OCI-LY1 (cell line): Measurements from ENCODE around the gene HS1BP3.

ENCODE experiments used
- H2AFZ ChIP-seq: fragments of 200-600 bp; sonication (generic), shearing (Covaris generic); 2 replicates; pipeline ENCODE4 v1.6.0; 2014; ENCODE audit warnings: antibody characterized with exemption, mild to moderate bottlenecking, low read length
- H3F3A ChIP-seq: fragments of 200-600 bp; sonication (generic), shearing (Covaris generic); 2 replicates; pipeline ENCODE4 v1.6.0; 2014; ENCODE audit warnings: mild to moderate bottlenecking, antibody characterized with exemption, low read length, moderate library complexity; ENCODE audit not compliant: insufficient read depth
- H3K27ac ChIP-seq: fragments of 200-600 bp; sonication (generic); 2 replicates; pipeline ENCODE4 v1.5.1; 2014; ENCODE audit warnings: low read length, mixed run types, mild to moderate bottlenecking, low read depth; ENCODE audit not compliant: poor library complexity, severe bottlenecking
- H3K27me3 ChIP-seq: fragments of 200-600 bp; sonication (generic); 2 replicates; pipeline ENCODE4 v1.6.0; 2014; ENCODE audit warnings: antibody characterized with exemption, mild to moderate bottlenecking, low read length, moderate library complexity; ENCODE audit not compliant: insufficient read depth
- H3K36me3 ChIP-seq: fragments of 200-600 bp; sonication (generic); 2 replicates; pipeline ENCODE4 v1.6.1; 2014; ENCODE audit warnings: mild to moderate bottlenecking, antibody characterized with exemption, low read length, moderate library complexity, mixed read lengths; ENCODE audit not compliant: insufficient read depth
- H3K4me1 ChIP-seq: fragments of 200-600 bp; sonication (generic); 2 replicates; pipeline ENCODE4 v1.5.1; 2014; ENCODE audit warnings: mild to moderate bottlenecking, low read length, moderate library complexity; ENCODE audit not compliant: insufficient read depth, severe bottlenecking
- H3K4me2 ChIP-seq: fragments of 200-600 bp; sonication (generic), shearing (Covaris generic); 2 replicates; pipeline ENCODE4 v1.6.1; 2014; ENCODE audit warnings: low read length
- H3K4me3 ChIP-seq: fragments of 200-600 bp; sonication (generic); 2 replicates; pipeline ENCODE4 v1.5.1; 2014; ENCODE audit warnings: low read length, low read depth, mild to moderate bottlenecking, mixed read lengths; ENCODE audit not compliant: poor library complexity, severe bottlenecking
- H3K79me2 ChIP-seq: fragments of 200-600 bp; shearing (Covaris generic); 2 replicates; pipeline ENCODE4 v1.6.1; 2016; ENCODE audit warnings: mixed run types, low read length, mixed read lengths; ENCODE audit not compliant: insufficient read depth
- H3K9ac ChIP-seq: fragments of 200-600 bp; sonication (generic), shearing (Covaris generic); 2 replicates; pipeline ENCODE4 v1.6.1; 2014; ENCODE audit warnings: mild to moderate bottlenecking, low read length, mixed read lengths
- H3K9me2 ChIP-seq: fragments of 200-600 bp; sonication (generic), shearing (Covaris generic); 2 replicates; pipeline ENCODE4 v1.6.1; 2014; ENCODE audit warnings: low read depth, mild to moderate bottlenecking, low read length, mixed read lengths
- H3K9me3 ChIP-seq: fragments of 200-600 bp; shearing (Covaris generic); 2 replicates; pipeline ENCODE4 v1.6.1; 2014; ENCODE audit warnings: low read length, mixed read lengths
- H4K20me1 ChIP-seq: fragments of 200-600 bp; sonication (generic), shearing (Covaris generic); 2 replicates; pipeline ENCODE4 v1.6.0; 2016; ENCODE audit warnings: mild to moderate bottlenecking, low read length; ENCODE audit not compliant: insufficient read depth
- CTCF ChIP-seq: fragments of 200-600 bp; sonication (generic), shearing (Covaris generic); IDR thresholded peaks from 2 replicates; pipeline ENCODE4 v1.5.1; 2017; ENCODE audit warnings: mild to moderate bottlenecking, antibody characterized with exemption, low read length, moderate library complexity, mixed read lengths
- EZH2 ChIP-seq: fragments of 200-600 bp; sonication (generic), shearing (Covaris generic); IDR thresholded peaks from 2 replicates; pipeline ENCODE4 v1.8.0; 2017; ENCODE audit warnings: borderline replicate concordance, mixed run types, mild to moderate bottlenecking, antibody characterized with exemption, low read length, moderate library complexity, mixed read lengths

Gene HS1BP3

GRCh38 chr2:20584399-20585358, 66.2 kb downstream of the HS1BP3 start:
- Histone ChIP-seq H3K27ac (no peak overlapping the region), H3F3A (no peaks in the 10 kb centered on the region), H3K79me2 (no peaks in the 10 kb centered on the region), H3K4me3 (no peak overlapping the region), H4K20me1 (no peaks in the 10 kb centered on the region), H2AFZ (no peak overlapping the region), H3K9ac (no peak overlapping the region), H3K4me1 (no peaks in the 10 kb centered on the region), H3K4me2 (no peak overlapping the region), H3K9me3 (no peaks in the 10 kb centered on the region), H3K9me2 (no peaks in the 10 kb centered on the region), H3K36me3 (no peaks in the 10 kb centered on the region), H3K27me3 (peaks cover 11% of the 10 kb centered on the region)
- no peak for TF ChIP-seq EZH2
- no peak for TF ChIP-seq CTCF

GRCh38 chr2:20584045-20584398, 66.9 kb downstream of the HS1BP3 start:
- Histone ChIP-seq H3K9ac (no peak overlapping the region), H3F3A (no peaks in the 10 kb centered on the region), H3K9me3 (no peaks in the 10 kb centered on the region), H3K4me1 (no peaks in the 10 kb centered on the region), H3K4me3 (no peak overlapping the region), H2AFZ (no peak overlapping the region), H3K36me3 (no peaks in the 10 kb centered on the region), H3K9me2 (no peaks in the 10 kb centered on the region), H3K27ac (no peak overlapping the region), H3K79me2 (no peaks in the 10 kb centered on the region), H3K4me2 (no peak overlapping the region), H3K27me3 (peaks cover 11% of the 10 kb centered on the region), H4K20me1 (no peaks in the 10 kb centered on the region)
- TF ChIP-seq EZH2, result no peak
- TF ChIP-seq CTCF, result no peak

- H3F3A ChIP-seq, result no peaks in the 10 kb centered on the region
- H3K79me2 ChIP-seq, result no peaks in the 10 kb centered on the region
- no peak overlapping the region for H3K4me2 ChIP-seq
- no peak overlapping the region for H3K4me3 ChIP-seq
- no peak overlapping the region for H3K27ac ChIP-seq
- no peaks in the 10 kb centered on the region for H3K9me2 ChIP-seq
- H3K9me3 ChIP-seq, result no peaks in the 10 kb centered on the region
- no peaks in the 10 kb centered on the region for H3K4me1 ChIP-seq
- H3K27me3 ChIP-seq, result peaks cover 10% of the 10 kb centered on the region
- H2AFZ ChIP-seq, result no peak overlapping the region
- TF ChIP-seq CTCF (no peak), EZH2 (no peak)
- no peak overlapping the region for H3K9ac ChIP-seq
- H4K20me1 ChIP-seq, result no peaks in the 10 kb centered on the region
- H3K36me3 ChIP-seq, result no peaks in the 10 kb centered on the region
These were observed 67.4 kb downstream of the HS1BP3 start for GRCh38 chr2:20583425-20583881.
